A673 (cell line): ENCODE results near the gene FBXO45. TPM values are rescaled to one million over a fixed set of nuclear protein-coding genes. Genes with fewer than 3 reads are reported as not detected.
"Not testable (repeated sequence)": the region's sequence is repeated elsewhere in the genome, so short reads cannot be mapped to it uniquely, and the experiment has no call there.

Experiments
- BruUV-seq: library from RNA; stranded (reverse); fragments of 400-500 nt; replicated peaks from 2 replicates; lab custom pipeline; 2021; lab: Mats Ljungman, UMichigan
- CTCF ChIA-PET: fragments of 300-600 bp; sonication (Branson Sonifier 250); formaldehyde crosslinking; loops from one replicate; lab custom pipeline; 2022; ENCODE audit warnings: antibody characterized with exemption; lab: Charles Lee
- POLR2A ChIA-PET: fragments of 300-600 bp; sonication (Branson Sonifier 250); formaldehyde crosslinking; loops from one replicate; lab custom pipeline; 2022; ENCODE audit warnings: antibody characterized with exemption; ENCODE audit not compliant: low non-redundant PET; lab: Charles Lee
- DNase-seq: peaks from one replicate; pipeline ENCODE4 v3.0.0-alpha.2; 2015; ENCODE audit warnings: low spot score
- H3K27ac ChIP-seq: fragments of 200-600 bp; sonication (generic); 2 replicates; pipeline ENCODE4 v1.5.1; 2016; ENCODE audit warnings: mixed run types, low read depth, mild to moderate bottlenecking, mixed read lengths, antibody characterized with exemption, low read length; ENCODE audit not compliant: poor library complexity, severe bottlenecking
- H3K27me3 ChIP-seq: fragments of 200-600 bp; sonication (generic); replicated peaks from 2 replicates; pipeline ENCODE4 v1.6.1; 2017; ENCODE audit warnings: mixed run types, low read depth, mild to moderate bottlenecking, mixed read lengths, antibody characterized with exemption, low read length; ENCODE audit not compliant: insufficient read depth, poor library complexity
- H3K36me3 ChIP-seq: fragments of 200-600 bp; sonication (generic); 2 replicates; pipeline ENCODE4 v1.6.1; 2016; ENCODE audit warnings: mixed run types, mild to moderate bottlenecking, mixed read lengths, antibody characterized with exemption, low read length; ENCODE audit not compliant: insufficient read depth, poor library complexity, severe bottlenecking
- H3K4me1 ChIP-seq: fragments of 200-600 bp; sonication (generic); 2 replicates; pipeline ENCODE4 v1.6.1; 2017; ENCODE audit warnings: mixed run types, mild to moderate bottlenecking, mixed read lengths, antibody characterized with exemption, low read length; ENCODE audit not compliant: insufficient read depth, poor library complexity, severe bottlenecking
- H3K4me3 ChIP-seq: fragments of 200-600 bp; sonication (generic); 2 replicates; pipeline ENCODE4 v1.5.1; 2016; ENCODE audit warnings: low read depth, mixed run types, mild to moderate bottlenecking, mixed read lengths, low read length; ENCODE audit not compliant: poor library complexity, severe bottlenecking
- H3K9me3 ChIP-seq: fragments of 200-600 bp; sonication (generic); 2 replicates; pipeline ENCODE4 v1.6.1; 2016; ENCODE audit warnings: mixed run types, low read depth, mild to moderate bottlenecking, mixed read lengths, antibody characterized with exemption, low read length; ENCODE audit not compliant: poor library complexity, severe bottlenecking
- CTCF ChIP-seq: fragments of 300-800, 200-600 bp; sonication (generic); conservative IDR thresholded peaks from 2 replicates; pipeline ENCODE4 v1.5.1; 2017; ENCODE audit warnings: low read depth, mild to moderate bottlenecking, antibody characterized with exemption, low read length, moderate library complexity, mixed read lengths
- EZH2 ChIP-seq: fragments of 200-600 bp; sonication (generic); IDR thresholded peaks from 2 replicates; pipeline ENCODE4 v1.6.1; 2017; ENCODE audit warnings: borderline replicate concordance, low read depth, mild to moderate bottlenecking, mixed read lengths, antibody characterized with exemption, low read length; ENCODE audit not compliant: poor library complexity, severe bottlenecking
- intact Hi-C: fragments of 100-400 bp; cut with micrococcal nuclease; formaldehyde crosslinking; loops from one replicate; pipeline ENCODE4 v1.10.0; 2022; ENCODE audit not compliant: unreplicated experiment
- total RNA-seq: library from RNA; stranded (reverse); gene quantifications from 2 replicates; pipeline ENCODE4 v1.2.3, GENCODE V29; 2021

FBXO45 gene
- total RNA-seq, 1 experiment from 2014 or later, result 23.0 TPM

GRCh38 chr3:196596355-196596754 lies 27.9 kb downstream of the FBXO45 start:
- DNase-seq, result no peak
- no peak for TF ChIP-seq EZH2
- TF ChIP-seq CTCF, result no peak
- intact Hi-C loops, result no loop called here
- no peak overlapping the region for H3K4me3 ChIP-seq
- no peaks in the 10 kb centered on the region for H3K4me1 ChIP-seq
- H3K27ac ChIP-seq, result no peak overlapping the region
- POLR2A ChIA-PET, result interaction anchor here (0.6 kb wide), 1 partner anchor 28 kb away, joined by 4 read pairs; no protein-coding TSS in a partner anchor
- H3K27me3 ChIP-seq, result no peaks in the 10 kb centered on the region
- H3K9me3 ChIP-seq, result no peaks in the 10 kb centered on the region
- no TSS peak for BruUV-seq
- H3K36me3 ChIP-seq, result no peaks in the 10 kb centered on the region
- CTCF ChIA-PET, result interaction anchor here (0.6 kb wide), 1 partner anchor 271 kb away, joined by 3 read pairs; no protein-coding TSS in a partner anchor

- DNase-seq, H3K27me3 ChIP-seq, H3K9me3 ChIP-seq, H3K36me3 ChIP-seq, BruUV-seq, intact Hi-C loops, H3K27ac ChIP-seq, H3K4me1 ChIP-seq, CTCF ChIA-PET, POLR2A ChIA-PET, H3K4me3 ChIP-seq: not testable (repeated sequence)
These were observed 29.7 kb downstream of the FBXO45 start for GRCh38 chr3:196597971-196598733.

GRCh38 chr3:196599734-196600128 lies 31.3 kb downstream of the FBXO45 start:
- H3K4me1 ChIP-seq, result no peaks in the 10 kb centered on the region
- TF ChIP-seq CTCF (no peak), EZH2 (no peak)
- H3K27ac ChIP-seq, result no peak overlapping the region
- no TSS peak for BruUV-seq
- POLR2A ChIA-PET, result no interaction called here
- H3K4me3 ChIP-seq, result no peak overlapping the region
- H3K36me3 ChIP-seq, result no peaks in the 10 kb centered on the region
- intact Hi-C loops, result loop anchor here (10.0 kb wide), 3 partner anchors 345 to 585 kb away; partner anchors contain the start of gene NCBP2
- no peak for DNase-seq
- no peaks in the 10 kb centered on the region for H3K9me3 ChIP-seq
- H3K27me3 ChIP-seq, result no peaks in the 10 kb centered on the region
- CTCF ChIA-PET, result no interaction called here

- BruUV-seq, result no TSS peak
- intact Hi-C loops, result loop anchor here (10.0 kb wide), 3 partner anchors 344 to 584 kb away; partner anchors contain the start of gene NCBP2
- no peak for DNase-seq
- Histone ChIP-seq H3K9me3 (no peaks in the 10 kb centered on the region), H3K4me3 (no peak overlapping the region), H3K27ac (no peak overlapping the region), H3K27me3 (no peaks in the 10 kb centered on the region), H3K36me3 (no peaks in the 10 kb centered on the region), H3K4me1 (no peaks in the 10 kb centered on the region)
- POLR2A ChIA-PET, result no interaction called here
- CTCF ChIA-PET, result no interaction called here
- TF ChIP-seq CTCF (no peak), EZH2 (no peak)
These were observed 31.9 kb downstream of the FBXO45 start for GRCh38 chr3:196600359-196600758.
